ENCODE results near the gene CKS1B. TPM values are rescaled to one million over a fixed set of nuclear protein-coding genes. Genes with fewer than 3 reads are reported as not detected.

Gene CKS1B
- total and polyA plus RNA-seq, 2 donors (not counting 1 experiment from before 2014, with no cell fraction given) = 16.8 to 33.0 TPM

- Histone ChIP-seq H2AFZ (ENCODE audit: insufficient read depth, low read depth, low read length, poor library complexity, severe bottlenecking) (no peak overlapping the region), H3K27me3 (replicated peaks in 1 of 4; ENCODE audit: control extremely low read depth in 1 of 4, control insufficient read depth in 3 of 4, insufficient read depth in 4 of 4, low read length in 3 of 4) (no peaks in the 10 kb centered on the region), H3K4me2 (replicated peaks; ENCODE audit: low read depth, low read length, poor library complexity, severe bottlenecking) (no peak overlapping the region), H3K9me3 (ENCODE audit: control extremely low read depth in 1 of 3, control insufficient read depth in 2 of 3, insufficient read depth in 1 of 3, low read length in 2 of 3) (no peaks in the 10 kb centered on the region), H4K20me1 (ENCODE audit: control insufficient read depth, insufficient read depth, low read length, poor library complexity, severe bottlenecking) (peaks cover 12% of the 10 kb centered on the region), H3K9ac (ENCODE audit: low read length) (no peak overlapping the region), H3K4me3 (ENCODE audit: control extremely low read depth in 1 of 5, extremely low read depth in 1 of 5, insufficient read depth in 1 of 5, low read depth in 2 of 5, low read length in 4 of 5) (no peak overlapping the region), H3K36me3 (replicated peaks in 1 of 2; ENCODE audit: control extremely low read depth in 1 of 2, control insufficient read depth in 1 of 2, extremely low read depth in 1 of 2, insufficient read depth in 2 of 2, low read length in 1 of 2) (no peaks in the 10 kb centered on the region), H3K79me2 (ENCODE audit: control insufficient read depth, insufficient read depth, low read length) (peaks cover 39% of the 10 kb centered on the region), H3K27ac (ENCODE audit: low read length in 2 of 2) (no peak overlapping the region), H3K4me1 (ENCODE audit: control insufficient read depth in 2 of 2, insufficient read depth in 2 of 2, low read length in 2 of 2) (peaks cover 53 to 72% of the 10 kb centered on the region in 2 donors)
- intact Hi-C loops (cut with micrococcal nuclease) = loop anchor here (5.0 kb wide), 4 partner anchors 67 to 918 kb away; partner anchors contain the start of genes ADAR, ATP8B2, GON4L and KCNN3
- CTCF ChIA-PET = interaction anchor here (1.3 to 2.9 kb wide), 7 partner anchors 17 to 458 kb away, joined by 3 to 30 read pairs (median 5); partner anchors contain the start of gene PBXIP1
- Mint-ChIP-seq H3K27me3 (no peaks in the 10 kb centered on the region), H3K4me1 (peaks cover 72% of the 10 kb centered on the region), H3K27ac (peak overlapping the region; percentile 84), H3K9me3 (ENCODE audit: insufficient read depth) (no peaks in the 10 kb centered on the region), H3K4me3 (peak overlapping the region; percentile 79)
- ATAC-seq (ENCODE audit: low read depth) (no peak), DNase-seq (peak; percentile 30)
- TF ChIP-seq EZH2 (IDR thresholded peaks at IDR 0.05; ENCODE audit: borderline replicate concordance, insufficient read depth, low read depth, low read length, poor library complexity, severe bottlenecking) (no peak), CTCF (IDR thresholded peaks at IDR 0.05) (no peak)
- POLR2A ChIA-PET = interaction anchor here (0.7 to 1.7 kb wide), 4 partner anchors 16 to 69 kb away, joined by 3 to 5 read pairs (median 3); partner anchors contain the start of genes KCNN3 and PBXIP1
- 100% methylated on average over 7 of the region's 7 CpGs for WGBS (ENCODE audit: insufficient coverage)
Observed at GRCh38 chr1:154938604-154939399, 35.7 kb upstream of the CKS1B start.

GRCh38 chr1:154940213-154940560 lies 34.3 kb upstream of the CKS1B start:
- Mint-ChIP-seq H3K4me3 (peak overlapping the region; percentile 29), H3K27me3 (no peaks in the 10 kb centered on the region), H3K4me1 (peaks cover 79% of the 10 kb centered on the region), H3K27ac (peak overlapping the region; percentile 20), H3K9me3 (ENCODE audit: insufficient read depth) (no peaks in the 10 kb centered on the region)
- peaks cover 34% of the 10 kb centered on the region for H3K79me2 ChIP-seq (ENCODE audit: control insufficient read depth, insufficient read depth, low read length)
- H3K4me2 ChIP-seq (replicated peaks; ENCODE audit: low read depth, low read length, poor library complexity, severe bottlenecking) = no peak overlapping the region
- peaks cover 64 to 85% of the 10 kb centered on the region in 2 donors for H3K4me1 ChIP-seq (ENCODE audit: control insufficient read depth in 2 of 2, insufficient read depth in 2 of 2, low read length in 2 of 2)
- TF ChIP-seq EZH2 (IDR thresholded peaks at IDR 0.05; ENCODE audit: borderline replicate concordance, insufficient read depth, low read depth, low read length, poor library complexity, severe bottlenecking) (no peak), CTCF (IDR thresholded peaks at IDR 0.05) (no peak)
- no peak overlapping the region for H3K9ac ChIP-seq (ENCODE audit: low read length)
- no peak overlapping the region for H2AFZ ChIP-seq (ENCODE audit: insufficient read depth, low read depth, low read length, poor library complexity, severe bottlenecking)
- ChIA-PET POLR2A (interaction anchor here (0.5 to 1.6 kb wide), 3 partner anchors 13 to 884 kb away, joined by 3 to 7 read pairs (median 5); no protein-coding TSS in a partner anchor), CTCF (interaction anchor here (0.7 to 2.3 kb wide), 4 partner anchors 12 to 151 kb away, joined by 3 to 5 read pairs (median 3); partner anchors contain the start of gene PBXIP1)
- WGBS (ENCODE audit: insufficient coverage) = no CpG with 5 or more reads among the region's 1 CpG
- intact Hi-C loops (cut with micrococcal nuclease) = no loop called here
- no peaks in the 10 kb centered on the region for H3K9me3 ChIP-seq (ENCODE audit: control extremely low read depth in 1 of 3, control insufficient read depth in 2 of 3, insufficient read depth in 1 of 3, low read length in 2 of 3)
- no peak for ATAC-seq (ENCODE audit: low read depth)
- H3K4me3 ChIP-seq (ENCODE audit: control extremely low read depth in 1 of 5, extremely low read depth in 1 of 5, insufficient read depth in 1 of 5, low read depth in 2 of 5, low read length in 4 of 5) = no peak overlapping the region
- H3K27ac ChIP-seq (ENCODE audit: low read length in 2 of 2) = no peak overlapping the region
- H4K20me1 ChIP-seq (ENCODE audit: control insufficient read depth, insufficient read depth, low read length, poor library complexity, severe bottlenecking) = peaks cover 19% of the 10 kb centered on the region
- peaks cover 0 to 9% of the 10 kb centered on the region in 2 experiments for H3K36me3 ChIP-seq (replicated peaks in 1 of 2; ENCODE audit: control extremely low read depth in 1 of 2, control insufficient read depth in 1 of 2, extremely low read depth in 1 of 2, insufficient read depth in 2 of 2, low read length in 1 of 2)
- peak; percentile 41 for DNase-seq
- H3K27me3 ChIP-seq (replicated peaks in 1 of 4; ENCODE audit: control extremely low read depth in 1 of 4, control insufficient read depth in 3 of 4, insufficient read depth in 4 of 4, low read length in 3 of 4) = no peaks in the 10 kb centered on the region

Data from B cell (primary cell).